ENCODE results near the gene RMP24.
A peak's percentile ranks its signal among the peaks of the same experiment; 100 is the strongest.
"Not testable (repeated sequence)": the region's sequence is repeated elsewhere in the genome, so short reads cannot be mapped to it uniquely, and the experiment has no call there.

Gene RMP24

GRCh38 chr18:35972197-35973000, at the start of gene RMP24:
Gene RMP24, plus strand, starts transcription at chr18:35972679.
- peak; percentile 91 for DNase-seq

DNA sequence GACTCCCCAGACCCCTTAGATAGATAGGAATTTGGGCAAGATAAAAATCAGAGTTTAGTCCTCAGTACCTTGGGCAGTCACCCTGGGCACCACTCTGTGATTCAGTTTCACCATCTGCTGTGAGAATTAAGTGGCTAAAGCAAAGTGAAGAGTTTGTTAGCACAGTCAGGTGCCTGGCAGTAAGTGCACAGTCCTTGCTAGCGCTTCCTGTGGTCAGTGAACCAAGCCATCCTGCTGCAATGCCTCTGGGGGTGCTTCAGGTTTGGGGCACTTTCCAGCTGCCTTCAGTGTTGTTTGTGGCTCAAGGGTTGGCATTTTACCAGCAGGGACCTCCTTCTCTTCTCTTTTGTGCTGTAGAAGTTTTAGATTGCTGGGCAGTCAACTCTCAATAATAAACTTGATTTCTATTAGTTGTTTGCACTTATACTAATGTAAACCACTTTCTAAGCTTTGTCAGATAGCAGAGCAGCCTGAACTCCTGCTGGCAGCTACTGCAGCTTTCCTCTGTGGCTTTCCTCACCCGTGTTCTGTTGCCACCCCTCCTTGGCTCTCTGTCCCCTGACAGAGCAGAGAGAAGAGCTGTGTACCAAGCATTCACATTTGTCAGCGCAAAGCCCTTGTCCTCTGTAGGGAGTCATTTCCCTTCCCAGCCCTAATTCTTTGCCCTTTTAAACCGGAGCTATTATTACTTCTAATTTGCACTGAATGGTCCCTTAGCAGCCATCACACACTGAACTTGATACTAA, 48.4 kb upstream of the RMP24 start:
- DNase-seq, result no peak

DNA sequence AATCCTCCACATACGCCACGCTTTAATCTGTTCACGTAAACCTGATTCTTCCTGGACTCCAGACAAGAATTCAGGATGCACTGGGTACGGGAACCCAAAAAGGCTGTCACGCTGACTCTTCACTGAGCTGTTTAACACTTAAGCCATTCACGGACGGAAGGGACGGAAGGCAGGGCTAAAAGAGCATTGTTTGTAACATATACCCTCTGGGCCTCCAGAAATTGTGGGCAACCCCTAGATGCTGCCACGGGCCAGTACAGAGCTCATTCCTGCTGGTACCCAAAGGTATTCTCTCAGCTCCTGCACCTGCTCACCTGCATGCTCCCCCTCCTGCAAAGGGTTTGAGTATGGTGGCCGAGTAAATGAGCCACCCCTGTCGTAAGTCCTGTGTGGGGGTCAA, 45.6 kb upstream of the RMP24 start:
- DNase-seq, result no peak

- no peak for DNase-seq
These were observed 45.0 kb upstream of the RMP24 start for GRCh38 chr18:35927430-35927829.

GRCh38 chr18:35933982-35934381, 38.5 kb upstream of the RMP24 start:
- DNase-seq, result no peak

GRCh38 chr18:35934891-35935290, 37.6 kb upstream of the RMP24 start:
- no peak for DNase-seq

GRCh38 chr18:35935805-35936204, 36.7 kb upstream of the RMP24 start:
- DNase-seq, result no peak

- DNase-seq, result no peak
These were observed 35.5 kb upstream of the RMP24 start for GRCh38 chr18:35936951-35937350.

- DNase-seq, result no peak
These were observed 34.3 kb upstream of the RMP24 start for GRCh38 chr18:35938158-35938557.

- no peak for DNase-seq
These were observed 33.9 kb upstream of the RMP24 start for GRCh38 chr18:35938562-35938961.

DNA sequence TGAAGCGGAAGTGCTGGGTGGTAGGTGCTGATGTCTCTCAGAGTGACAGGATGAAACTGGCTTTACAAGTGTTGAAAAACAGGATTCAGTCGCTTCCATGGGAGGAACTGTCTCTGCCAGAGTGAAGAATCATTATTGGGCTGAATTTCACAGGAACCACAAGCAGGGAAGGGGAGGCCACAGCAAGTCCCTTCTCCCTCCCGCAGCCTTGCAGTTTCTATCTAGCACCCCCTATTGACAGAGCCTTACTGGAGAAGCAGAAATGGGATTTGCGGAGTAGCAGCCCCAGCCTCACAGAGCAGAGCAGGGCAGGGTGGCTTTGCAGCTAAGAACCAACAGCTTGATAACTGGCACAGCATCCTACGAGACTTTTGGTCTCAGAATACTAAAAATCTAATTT, 33.3 kb upstream of the RMP24 start:
- no peak for DNase-seq

- DNase-seq, result no peak
These were observed 31.2 kb upstream of the RMP24 start for GRCh38 chr18:35941299-35941698.

GRCh38 chr18:35942133-35942532, 30.3 kb upstream of the RMP24 start:
- DNase-seq, result no peak

- no peak for DNase-seq
These were observed 29.8 kb upstream of the RMP24 start for GRCh38 chr18:35942661-35943060.

GRCh38 chr18:35948080-35948479, 24.4 kb upstream of the RMP24 start:
- DNase-seq, result no peak

DNA sequence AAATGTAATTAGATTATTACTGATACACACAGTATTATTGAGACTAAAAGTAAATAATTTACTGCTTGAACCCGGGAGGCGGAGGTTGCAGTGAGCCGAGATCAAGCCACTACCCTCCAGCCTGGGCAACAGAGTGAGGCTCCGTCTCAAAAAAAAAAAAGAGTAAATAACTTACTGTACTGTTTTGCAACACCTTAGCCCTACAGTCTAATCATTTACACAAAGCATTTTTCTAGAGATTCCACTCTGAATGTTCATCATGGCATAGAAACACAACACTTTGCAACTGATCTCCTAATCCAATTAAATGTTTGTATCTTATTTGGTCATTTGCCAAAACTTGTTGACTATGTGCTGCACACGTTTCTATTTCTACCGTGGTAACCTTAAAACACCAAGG, 23.4 kb upstream of the RMP24 start:
- no peak for DNase-seq

GRCh38 chr18:35949903-35950627, 22.4 kb upstream of the RMP24 start:
- DNase-seq, result peak; percentile 51

GRCh38 chr18:35950628-35950982, 21.9 kb upstream of the RMP24 start:
- DNase-seq, result no peak

DNA sequence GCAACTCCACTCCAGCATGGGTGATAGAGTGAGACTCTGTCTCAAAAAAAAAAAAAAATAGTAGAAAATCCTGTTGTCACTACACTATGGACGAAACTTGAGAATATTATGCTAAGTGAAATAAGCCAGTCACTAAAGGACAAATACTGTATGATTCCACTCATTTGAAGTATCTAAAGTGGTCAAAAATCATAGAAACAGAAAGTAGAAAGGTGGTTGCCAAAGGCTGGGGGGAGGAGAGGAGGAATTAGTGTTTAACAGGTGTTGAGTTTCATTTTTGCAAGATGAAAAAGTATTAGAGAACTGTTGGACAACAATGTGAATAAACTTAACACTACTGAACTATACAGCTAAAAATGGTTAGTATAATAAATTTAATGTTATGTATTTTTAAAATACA, 18.8 kb upstream of the RMP24 start:
- no peak for DNase-seq

DNA sequence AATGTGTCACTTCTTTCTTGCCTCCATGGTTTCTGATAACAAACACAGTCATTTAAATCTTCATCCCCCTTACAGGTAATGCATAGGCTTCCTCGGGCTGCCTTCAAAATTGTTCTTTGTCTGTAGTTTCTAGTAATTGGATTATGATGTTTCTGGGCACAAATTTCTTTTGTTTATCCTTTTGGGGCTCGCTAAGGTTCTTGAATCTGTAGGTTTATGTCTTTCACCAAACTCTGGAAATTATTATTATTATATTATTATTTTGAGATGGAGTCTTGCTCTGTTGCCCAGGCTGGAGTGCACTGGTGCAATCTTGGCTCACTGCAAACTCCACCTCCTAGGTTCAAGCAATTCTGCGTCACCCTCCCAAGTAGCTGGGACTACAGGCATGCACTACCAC, 16.3 kb upstream of the RMP24 start:
- no peak for DNase-seq

DNA sequence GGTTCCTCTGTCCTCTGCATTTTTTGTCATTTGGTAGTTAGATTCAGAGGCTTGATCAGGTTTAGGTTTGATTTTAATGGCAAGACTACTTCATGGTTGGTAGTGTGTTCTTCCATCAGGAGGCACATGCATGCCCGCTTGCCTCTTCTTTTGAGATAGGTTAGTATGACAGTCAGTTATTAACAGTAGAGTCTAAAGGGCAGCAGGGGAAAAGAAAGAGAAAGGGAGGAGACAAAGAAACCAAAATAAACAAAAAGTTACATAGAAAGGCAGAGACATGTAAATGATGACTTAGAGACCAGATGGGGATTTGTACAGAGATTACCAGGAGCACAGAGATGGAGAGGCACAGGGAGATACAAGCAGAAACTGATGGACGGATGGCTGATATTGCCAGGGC, 10.2 kb upstream of the RMP24 start:
- DNase-seq, result no peak

- DNase-seq, result no peak
These were observed 8.2 kb upstream of the RMP24 start for GRCh38 chr18:35964319-35964718.

DNA sequence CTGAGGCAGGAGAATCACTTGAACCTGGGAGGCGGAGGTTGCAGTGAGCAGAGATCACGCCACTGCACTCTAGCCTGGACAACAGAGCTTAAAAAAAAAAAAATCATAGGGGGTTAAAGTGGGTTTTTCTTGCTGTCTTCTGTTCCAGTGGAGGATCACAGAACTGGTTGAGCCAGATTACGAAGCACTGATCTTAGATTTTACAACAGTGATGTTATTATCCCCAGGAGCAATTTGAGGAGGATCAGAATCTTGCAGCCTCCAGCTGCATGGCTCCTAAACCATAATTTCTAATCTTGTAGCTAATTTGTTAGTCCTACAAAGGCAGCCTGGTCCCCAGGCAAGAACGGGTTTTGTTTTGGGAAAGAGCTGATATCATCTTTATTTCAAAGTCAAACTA, 4.6 kb upstream of the RMP24 start:
- not testable (repeated sequence) for DNase-seq

All from activated CD4-positive, CD25-positive, alpha-beta regulatory T cell treated with anti-CD3 and anti-CD28 coated beads, Interleukin-2, amount 50 U/mL, for 72 hours (primary cell).